ENCODE data around the gene PDE6H.
A peak's percentile ranks its signal among the peaks of the same experiment; 100 is the strongest.

Gene PDE6H

GRCh38 chr12:14946861-14947260, 26.0 kb upstream of the PDE6H start:
- H3K4me3 ChIP-seq (ENCODE audit: low read depth, low read length) = no peak overlapping the region
- H3K27me3 ChIP-seq (replicated peaks) = no peaks in the 10 kb centered on the region
- in situ Hi-C loops (cut with HindIII; ENCODE audit: low pct_ligation_motif_present, low sequenced_read_pairs) = no loop called here
- no peak for DNase-seq
- no peak overlapping the region for H3K27ac ChIP-seq
- peaks cover 23% of the 10 kb centered on the region for H3K36me3 ChIP-seq (replicated peaks)
- TF ChIP-seq, protein P1, sequence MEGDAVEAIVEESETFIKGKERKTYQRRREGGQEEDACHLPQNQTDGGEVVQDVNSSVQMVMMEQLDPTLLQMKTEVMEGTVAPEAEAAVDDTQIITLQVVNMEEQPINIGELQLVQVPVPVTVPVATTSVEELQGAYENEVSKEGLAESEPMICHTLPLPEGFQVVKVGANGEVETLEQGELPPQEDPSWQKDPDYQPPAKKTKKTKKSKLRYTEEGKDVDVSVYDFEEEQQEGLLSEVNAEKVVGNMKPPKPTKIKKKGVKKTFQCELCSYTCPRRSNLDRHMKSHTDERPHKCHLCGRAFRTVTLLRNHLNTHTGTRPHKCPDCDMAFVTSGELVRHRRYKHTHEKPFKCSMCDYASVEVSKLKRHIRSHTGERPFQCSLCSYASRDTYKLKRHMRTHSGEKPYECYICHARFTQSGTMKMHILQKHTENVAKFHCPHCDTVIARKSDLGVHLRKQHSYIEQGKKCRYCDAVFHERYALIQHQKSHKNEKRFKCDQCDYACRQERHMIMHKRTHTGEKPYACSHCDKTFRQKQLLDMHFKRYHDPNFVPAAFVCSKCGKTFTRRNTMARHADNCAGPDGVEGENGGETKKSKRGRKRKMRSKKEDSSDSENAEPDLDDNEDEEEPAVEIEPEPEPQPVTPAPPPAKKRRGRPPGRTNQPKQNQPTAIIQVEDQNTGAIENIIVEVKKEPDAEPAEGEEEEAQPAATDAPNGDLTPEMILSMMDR (IDR thresholded peaks at IDR 0.05; ENCODE audit: low read depth, low read length, missing control alignments) = no peak

DNA sequence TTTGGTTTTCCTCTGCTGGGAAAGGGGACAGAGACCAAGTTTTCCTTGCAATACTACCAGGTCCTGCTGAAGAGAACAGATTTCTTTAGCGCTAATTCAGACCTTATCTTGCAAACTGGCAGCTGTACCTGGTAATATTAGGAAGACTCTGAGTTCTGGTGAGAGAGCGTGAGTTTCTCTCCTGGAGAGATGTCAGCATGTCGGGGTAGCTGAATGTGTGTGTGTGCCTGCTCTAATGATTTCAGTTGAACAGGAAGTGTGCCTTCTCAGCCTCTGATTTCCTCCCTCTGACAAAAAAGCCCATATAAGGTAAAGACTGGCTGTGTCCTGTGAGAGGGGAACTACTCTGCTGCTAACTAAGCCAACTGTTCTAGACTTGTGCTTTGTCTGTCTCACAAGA, 24.2 kb upstream of the PDE6H start:
- in situ Hi-C loops (cut with HindIII; ENCODE audit: low pct_ligation_motif_present, low sequenced_read_pairs) = no loop called here
- no peaks in the 10 kb centered on the region for H3K27me3 ChIP-seq (replicated peaks)
- no peak overlapping the region for H3K4me3 ChIP-seq (ENCODE audit: low read depth, low read length)
- peak overlapping the region; percentile 86 for H3K27ac ChIP-seq
- TF ChIP-seq, protein P1 (IDR thresholded peaks at IDR 0.05; ENCODE audit: low read depth, low read length, missing control alignments) = no peak
- peak; percentile 84 for DNase-seq
- peaks cover 17% of the 10 kb centered on the region for H3K36me3 ChIP-seq (replicated peaks)

GRCh38 chr12:14949631-14950030, 23.2 kb upstream of the PDE6H start:
- Histone ChIP-seq H3K36me3 (replicated peaks) (peaks cover 14% of the 10 kb centered on the region), H3K27ac (no peak overlapping the region), H3K4me3 (ENCODE audit: low read depth, low read length) (no peak overlapping the region), H3K27me3 (replicated peaks) (no peaks in the 10 kb centered on the region)
- TF ChIP-seq, protein P1 (IDR thresholded peaks at IDR 0.05; ENCODE audit: low read depth, low read length, missing control alignments) = no peak
- in situ Hi-C loops (cut with HindIII; ENCODE audit: low pct_ligation_motif_present, low sequenced_read_pairs) = no loop called here
- no peak for DNase-seq

DNA sequence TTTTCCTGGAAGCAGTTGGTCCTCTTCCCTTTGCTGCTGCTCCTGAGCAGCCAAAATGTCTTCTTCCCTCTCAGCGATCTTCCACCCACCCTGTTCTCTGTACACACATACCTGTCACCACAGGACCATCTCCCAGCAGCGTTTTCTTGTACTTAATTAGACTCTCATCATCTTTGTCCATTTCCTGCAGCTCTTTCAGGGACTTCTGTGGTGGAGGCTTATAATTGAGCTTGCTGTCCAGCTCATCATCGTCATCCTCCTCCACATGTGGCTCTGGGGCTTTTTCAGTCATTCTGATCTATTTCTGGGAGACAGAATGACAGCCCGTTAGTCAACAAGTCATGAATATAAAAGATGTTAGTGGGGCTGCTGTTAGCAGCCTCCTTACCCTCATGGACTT, 22.4 kb upstream of the PDE6H start:
- no peak for DNase-seq
- in situ Hi-C loops (cut with HindIII; ENCODE audit: low pct_ligation_motif_present, low sequenced_read_pairs) = no loop called here
- no peaks in the 10 kb centered on the region for H3K27me3 ChIP-seq (replicated peaks)
- no peak overlapping the region for H3K4me3 ChIP-seq (ENCODE audit: low read depth, low read length)
- peaks cover 8% of the 10 kb centered on the region for H3K36me3 ChIP-seq (replicated peaks)
- TF ChIP-seq, protein P1 (IDR thresholded peaks at IDR 0.05; ENCODE audit: low read depth, low read length, missing control alignments) = no peak
- H3K27ac ChIP-seq = peak overlapping the region; percentile 96

- no peaks in the 10 kb centered on the region for H3K27me3 ChIP-seq (replicated peaks)
- TF ChIP-seq, protein P1 (IDR thresholded peaks at IDR 0.05; ENCODE audit: low read depth, low read length, missing control alignments) = no peak
- H3K4me3 ChIP-seq (ENCODE audit: low read depth, low read length) = no peak overlapping the region
- peak overlapping the region; percentile 96 for H3K27ac ChIP-seq
- no peak for DNase-seq
- peaks cover 7% of the 10 kb centered on the region for H3K36me3 ChIP-seq (replicated peaks)
- in situ Hi-C loops (cut with HindIII; ENCODE audit: low pct_ligation_motif_present, low sequenced_read_pairs) = no loop called here
Measured at GRCh38 chr12:14950982-14951746, 21.7 kb upstream of the PDE6H start.

DNA sequence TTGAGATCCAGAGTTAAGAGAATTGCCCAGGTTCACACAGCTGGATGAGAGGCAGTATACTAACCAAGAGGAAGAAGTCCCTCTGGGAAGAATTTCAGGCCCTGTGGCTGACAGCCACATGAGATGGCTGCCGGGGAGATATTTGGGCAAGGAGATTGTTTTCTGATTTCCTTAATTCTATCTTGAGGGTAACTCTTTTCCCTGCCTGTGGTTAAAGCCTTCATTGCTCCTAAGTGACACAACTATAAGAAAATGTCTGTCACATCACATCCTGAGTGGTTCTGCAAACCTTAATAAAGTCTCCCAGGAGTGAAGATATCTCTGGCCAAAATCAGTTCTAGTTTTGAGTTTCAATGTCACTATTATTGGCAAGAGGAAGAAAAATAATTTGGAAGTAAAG, 21.0 kb upstream of the PDE6H start:
- DNase-seq = no peak
- Histone ChIP-seq H3K36me3 (replicated peaks) (peaks cover 4% of the 10 kb centered on the region), H3K4me3 (ENCODE audit: low read depth, low read length) (no peak overlapping the region)

More for the DNA sequence above, 21.0 kb upstream of the PDE6H start:
- in situ Hi-C loops (cut with HindIII; ENCODE audit: low pct_ligation_motif_present, low sequenced_read_pairs) = no loop called here
- TF ChIP-seq, protein P1 (IDR thresholded peaks at IDR 0.05; ENCODE audit: low read depth, low read length, missing control alignments) = no peak
- Histone ChIP-seq H3K27ac (peak overlapping the region; percentile 96), H3K27me3 (replicated peaks) (no peaks in the 10 kb centered on the region)

All from brain microvascular endothelial cell (primary cell).